Stimulated activated CD4-positive, alpha-beta T cell treated with anti-CD3 and anti-CD28 coated beads, Interleukin-15, amount 100 ng/mL, for 1 hour (primary cell): ENCODE measurements around the gene OCRL.
"Not testable (repeated sequence)": the region's sequence is repeated elsewhere in the genome, so short reads cannot be mapped to it uniquely, and the experiment has no call there.

Experiments used
- DNase-seq, 2 donors: peaks; one replicate each; pipeline ENCODE4 v3.0.0-alpha.2; 2020; ENCODE audit warnings: low read depth in 1 of 2, low spot score in 1 of 2

OCRL gene

DNA sequence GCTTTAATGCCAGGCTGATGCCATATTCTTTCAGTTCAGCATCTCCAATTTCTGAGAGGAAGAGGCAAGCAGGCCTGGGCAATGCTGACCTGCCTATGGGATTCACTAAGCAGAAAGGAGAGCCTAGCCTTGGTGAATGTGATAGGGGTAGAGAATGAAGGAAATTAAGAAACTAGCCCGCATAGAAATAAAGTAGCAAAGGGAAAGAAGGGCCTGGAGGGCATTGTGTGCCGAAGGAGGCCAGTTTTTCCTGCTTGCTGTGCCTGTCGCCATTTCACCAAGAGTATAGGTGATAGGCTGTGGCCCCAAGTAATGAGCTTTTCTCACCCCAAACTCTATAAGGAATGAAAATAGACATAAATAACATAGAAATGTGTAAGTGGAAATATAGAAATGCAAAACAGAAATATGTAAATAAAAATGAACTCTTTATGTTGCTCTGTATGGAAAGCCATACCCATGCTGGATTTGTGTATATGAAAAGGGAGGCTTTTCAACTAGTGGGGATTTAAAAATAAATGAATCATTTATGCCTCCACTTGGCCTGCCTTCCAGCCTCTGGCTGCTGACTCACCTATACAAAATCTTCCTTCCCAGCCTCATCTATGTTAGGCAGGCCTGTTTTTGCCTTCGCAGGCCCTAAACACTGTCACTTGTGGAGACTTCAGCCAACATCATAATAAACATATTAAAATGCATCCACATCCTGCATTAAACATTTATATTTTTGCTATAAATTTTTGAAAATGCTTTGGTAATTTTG lies 5.1 kb upstream of the OCRL start:
- DNase-seq, result no peak

- no peak for DNase-seq
Observed at GRCh38 chrX:129540722-129541184, 694 bp downstream of the OCRL start.

DNA sequence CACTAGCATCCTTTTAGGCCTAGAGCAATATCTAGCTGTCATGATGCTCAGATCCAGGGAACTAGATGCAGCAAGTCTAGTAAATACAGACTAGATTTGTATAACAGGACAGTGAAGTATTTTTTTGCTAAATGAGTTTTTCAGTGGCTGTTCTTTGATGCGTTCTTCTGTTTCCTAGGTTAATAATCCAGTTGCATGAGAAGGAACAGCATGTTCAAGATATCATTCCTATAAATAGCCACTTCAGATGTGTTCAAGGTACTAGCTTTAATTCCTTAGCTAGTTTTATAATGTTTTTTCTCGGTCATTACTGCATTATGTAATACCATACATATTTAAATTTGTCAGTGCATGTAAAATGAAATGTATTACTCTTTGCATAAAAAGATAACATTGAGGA lies 4.7 kb downstream of the OCRL start:
- DNase-seq, result no peak

- DNase-seq, result no peak
Observed at GRCh38 chrX:129545408-129545807, 5.3 kb downstream of the OCRL start.

GRCh38 chrX:129549124-129549523 lies 9.1 kb downstream of the OCRL start:
- no peak for DNase-seq

DNA sequence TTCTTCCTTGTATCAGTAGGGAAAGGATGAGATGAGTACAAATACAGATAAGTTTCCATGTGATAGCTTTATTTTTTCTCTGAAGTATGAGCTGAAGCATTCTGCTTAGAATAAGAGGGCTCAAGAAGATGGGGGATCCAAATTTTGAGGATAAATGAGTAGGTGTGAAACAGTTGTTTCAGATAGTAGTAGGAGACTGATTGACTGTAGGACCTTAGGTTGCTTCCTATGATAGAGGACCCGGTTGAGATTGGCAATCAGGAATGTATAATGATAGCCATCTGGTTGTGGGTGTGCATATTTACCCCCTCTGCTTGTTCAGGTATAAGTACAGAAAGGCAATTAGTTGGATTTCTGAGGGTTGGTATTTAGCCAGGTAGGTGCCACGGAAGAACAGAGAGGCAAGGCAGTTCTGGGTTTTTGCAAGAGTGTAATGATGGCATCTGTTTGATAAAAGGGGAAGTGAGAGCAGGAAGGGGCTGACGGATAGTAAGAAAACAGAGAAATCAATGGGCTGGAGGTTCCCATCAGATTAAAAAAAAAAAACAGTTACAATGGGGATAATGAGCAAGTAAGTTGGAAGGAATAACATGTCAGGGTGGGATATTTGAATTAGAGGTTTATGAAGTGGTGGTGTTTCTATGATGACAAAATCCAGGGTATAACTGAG lies 13.7 kb downstream of the OCRL start:
- DNase-seq, result no peak

- not testable (repeated sequence) for DNase-seq
Observed at GRCh38 chrX:129554816-129555215, 14.8 kb downstream of the OCRL start.

DNA sequence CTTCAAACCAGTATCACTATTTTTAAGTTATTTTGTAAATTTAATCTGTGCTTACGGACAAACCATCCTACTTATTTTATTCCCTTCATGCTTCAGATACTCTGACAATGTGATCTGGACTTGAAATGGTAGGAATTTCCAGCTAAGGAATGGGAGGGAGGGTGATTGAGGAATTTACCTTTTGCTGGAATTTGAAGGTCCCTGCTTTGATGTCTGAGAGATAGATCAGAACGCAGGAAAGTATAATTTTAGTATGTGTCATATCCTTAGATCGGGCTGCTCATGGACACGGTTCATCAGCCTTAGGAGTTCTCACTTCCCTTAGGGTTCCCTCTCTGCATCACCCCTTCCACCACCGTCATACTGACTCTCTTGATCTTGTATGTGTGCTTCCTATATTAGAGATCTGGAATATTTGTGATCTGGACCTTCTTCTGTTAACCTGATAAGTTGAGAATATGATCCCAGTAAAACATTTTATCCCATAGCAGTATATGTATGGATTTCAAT lies 16.8 kb downstream of the OCRL start:
- no peak for DNase-seq

- no peak for DNase-seq
Observed at GRCh38 chrX:129557844-129558480, 17.9 kb downstream of the OCRL start.

DNA sequence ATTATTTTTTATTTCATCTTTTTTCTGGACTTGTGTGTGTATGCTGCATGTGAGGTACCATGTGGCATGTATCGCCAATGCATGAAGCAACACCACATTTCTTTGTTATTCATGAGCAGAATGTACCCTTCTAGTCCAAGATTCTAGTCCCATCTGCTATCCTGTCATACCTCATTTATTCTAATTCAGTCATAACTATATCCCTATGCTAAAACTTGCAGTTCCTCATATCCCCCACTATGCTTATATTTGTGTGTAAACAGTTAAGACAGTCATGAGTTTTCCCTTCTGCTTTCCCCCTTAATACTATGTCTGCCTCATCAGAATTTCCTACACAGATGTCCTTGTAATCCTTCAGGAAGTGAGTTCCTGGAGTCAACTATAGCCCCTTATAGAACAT lies 19.7 kb downstream of the OCRL start:
- no peak for DNase-seq

DNA sequence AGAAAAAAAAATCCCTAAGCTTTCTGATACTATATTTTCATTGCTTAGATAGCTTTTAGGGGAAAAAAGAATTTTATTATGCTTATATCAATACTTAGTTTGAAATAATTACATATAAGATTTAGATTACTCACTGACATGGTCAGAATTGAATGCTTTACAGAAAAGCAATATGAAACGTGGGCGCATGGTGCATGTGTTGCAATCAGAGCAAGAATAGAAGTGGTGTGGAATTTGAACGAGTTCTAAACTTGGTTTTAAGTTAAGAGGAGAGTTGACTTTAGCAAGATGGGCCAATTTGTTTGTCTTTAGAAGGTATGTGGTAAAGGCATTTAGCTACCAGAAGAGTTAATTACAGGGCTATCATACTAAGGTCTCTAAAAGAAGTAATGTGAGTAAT lies 21.4 kb downstream of the OCRL start:
- no peak for DNase-seq

DNA sequence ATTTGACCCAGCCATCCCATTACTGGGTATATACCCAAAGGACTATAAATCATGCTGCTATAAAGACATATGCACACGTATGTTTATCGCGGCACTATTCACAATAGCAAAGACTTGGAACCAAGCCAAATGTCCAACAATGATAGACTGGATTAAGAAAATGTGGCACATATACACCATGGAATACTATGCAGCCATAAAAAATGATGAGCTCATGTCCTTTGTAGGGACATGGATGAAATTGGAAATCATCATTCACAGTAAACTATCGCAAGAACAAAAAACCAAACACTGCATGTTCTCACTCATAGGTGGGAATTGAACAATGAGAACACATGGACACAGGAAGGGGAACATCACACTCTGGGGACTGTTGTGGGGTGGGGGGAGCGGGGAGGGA lies 24.3 kb downstream of the OCRL start:
- DNase-seq, result not testable (repeated sequence)

DNA sequence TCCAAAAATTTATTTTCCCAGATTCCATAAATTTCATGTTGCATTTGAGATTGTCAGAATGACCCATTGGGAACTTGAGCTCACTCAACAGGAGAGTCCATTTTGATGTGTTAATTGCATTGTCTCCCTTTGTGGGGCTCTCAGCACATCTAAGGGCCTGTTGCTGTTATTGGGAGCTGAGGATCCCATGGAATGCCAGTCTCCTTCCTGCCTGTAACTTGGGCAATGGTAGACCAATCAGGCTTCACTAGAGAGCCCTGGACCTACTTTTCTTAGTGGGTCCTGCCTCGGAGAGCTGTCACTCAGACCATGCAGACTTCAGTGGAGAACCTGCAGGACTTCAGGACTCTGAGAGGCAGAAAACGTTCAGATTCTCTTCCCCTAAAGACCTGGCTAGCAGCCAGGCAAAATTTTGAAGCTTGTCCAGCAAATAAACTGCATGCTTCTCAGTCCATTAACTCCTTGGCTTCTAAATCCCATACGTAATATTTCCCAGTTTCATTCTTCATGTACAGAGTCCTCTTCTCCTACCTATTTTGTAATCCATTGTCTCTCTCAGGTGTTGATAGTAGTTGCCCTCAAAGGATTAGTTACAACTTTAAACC lies 25.1 kb downstream of the OCRL start:
- DNase-seq, result no peak

DNA sequence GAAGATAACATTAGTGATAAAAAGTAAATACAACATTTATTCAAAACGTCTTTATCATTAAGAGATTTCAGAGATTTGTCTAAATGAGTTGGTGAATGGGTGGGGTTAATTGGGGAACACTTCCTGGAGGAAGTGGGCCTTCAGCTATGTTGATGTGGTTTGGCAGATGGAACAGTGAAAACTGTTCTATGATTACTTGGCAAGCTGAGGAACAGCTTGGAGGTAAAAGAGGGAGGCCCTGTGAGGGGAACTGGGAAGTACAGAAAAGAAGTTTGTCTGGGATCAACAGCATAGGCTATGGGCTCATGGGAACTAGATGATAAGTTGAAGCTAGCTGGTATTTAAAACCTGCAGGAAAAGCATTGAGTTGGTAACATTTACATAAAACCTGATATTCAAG lies 26.0 kb downstream of the OCRL start:
- DNase-seq, result no peak

DNA sequence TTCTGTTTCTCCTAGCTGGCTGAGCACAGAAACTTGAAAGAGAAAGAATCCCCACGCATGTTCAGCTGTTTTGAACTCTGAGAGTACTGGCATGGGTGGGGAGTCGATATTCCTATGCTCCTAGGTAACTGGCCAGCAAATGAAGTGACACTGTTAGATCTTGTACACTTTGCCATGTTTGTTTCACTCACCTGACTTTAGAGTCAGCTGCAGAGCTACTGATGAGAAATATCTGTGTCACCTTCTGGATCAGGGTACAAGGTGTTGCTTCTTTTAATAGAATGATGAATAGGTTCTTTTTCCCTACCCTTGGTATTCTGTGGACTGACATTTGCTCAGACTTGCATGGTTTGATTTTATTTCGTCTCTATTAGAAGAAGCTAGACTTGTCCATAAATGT lies 28.3 kb downstream of the OCRL start:
- DNase-seq, result no peak

DNA sequence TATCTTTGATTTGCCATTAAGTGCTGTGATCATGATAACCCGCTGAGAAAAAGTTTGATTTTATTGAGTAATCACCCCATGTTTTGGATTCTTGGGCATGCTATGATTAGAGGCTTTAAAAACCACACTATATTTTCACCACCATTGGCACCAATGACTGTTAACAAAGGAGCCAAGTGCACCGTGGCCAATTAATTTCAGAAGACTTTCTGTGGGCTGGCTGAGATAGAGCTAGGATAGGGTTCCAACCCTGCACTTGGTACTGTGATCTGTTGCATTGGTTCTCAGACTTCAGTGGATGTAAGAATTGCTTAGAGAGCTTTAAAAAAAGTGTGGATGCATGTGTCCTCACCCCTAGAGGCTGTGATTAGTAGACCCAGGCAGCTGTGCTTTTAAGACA lies 32.4 kb downstream of the OCRL start:
- DNase-seq, result no peak

- not testable (repeated sequence) for DNase-seq
Observed at GRCh38 chrX:129573652-129574051, 33.6 kb downstream of the OCRL start.

- DNase-seq, result no peak
Observed at GRCh38 chrX:129574214-129574613, 34.2 kb downstream of the OCRL start.

GRCh38 chrX:129576539-129576938 lies 36.5 kb downstream of the OCRL start:
- no peak for DNase-seq

DNA sequence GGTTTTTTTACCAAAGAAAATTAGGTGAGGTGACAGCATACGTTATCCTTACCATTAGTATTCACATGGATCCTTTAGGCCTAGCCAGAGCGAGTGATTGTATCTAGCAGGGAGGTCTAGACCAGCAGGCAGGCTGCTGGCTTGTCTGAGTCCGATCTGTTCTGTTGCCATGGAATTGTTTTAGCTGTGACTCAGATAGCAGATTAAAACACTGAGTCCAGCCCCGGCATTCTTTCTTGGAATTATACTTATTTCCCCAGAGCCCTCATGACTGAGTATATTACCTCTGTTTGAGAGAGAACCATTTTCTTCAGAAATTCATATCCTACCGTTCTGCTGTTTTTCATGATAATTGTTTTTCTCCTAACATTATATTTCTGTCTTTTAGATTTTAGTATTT lies 37.4 kb downstream of the OCRL start:
- DNase-seq, result no peak

- no peak for DNase-seq
Observed at GRCh38 chrX:129577877-129578276, 37.8 kb downstream of the OCRL start.

- DNase-seq, result no peak
Observed at GRCh38 chrX:129581904-129582303, 41.8 kb downstream of the OCRL start.
